Measurements from ENCODE around the gene ST8SIA5. TPM values are rescaled to one million over a fixed set of nuclear protein-coding genes. Genes with fewer than 3 reads are reported as not detected.

ST8SIA5 gene
- total RNA-seq, 1 experiment from 2014 or later = 0.54 TPM

DNA sequence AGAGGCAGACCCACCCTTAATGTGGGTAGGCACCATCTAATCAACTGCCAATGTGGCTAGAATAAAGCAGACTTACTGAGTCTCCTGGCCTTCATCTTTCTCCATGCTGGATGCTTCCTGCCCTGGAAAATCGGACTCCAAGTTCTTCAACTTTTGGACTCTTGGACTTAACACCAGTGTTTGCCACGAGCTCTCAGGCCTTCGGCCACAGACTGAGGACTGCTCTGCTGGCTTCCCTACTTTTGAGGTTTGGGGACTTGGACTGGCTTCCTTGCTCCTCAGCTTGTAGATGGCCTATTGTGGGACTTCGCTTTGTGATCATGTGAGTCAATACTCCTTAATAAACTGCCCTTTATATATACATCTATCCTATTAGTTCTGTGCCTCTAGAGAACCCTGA, 21.9 kb downstream of the ST8SIA5 start:
- Histone ChIP-seq H3K36me3 (ENCODE audit: control insufficient read depth in 1 of 2, insufficient read depth in 2 of 2, low read length in 2 of 2) (no peaks in the 10 kb centered on the region), H3K9me3 (ENCODE audit: control insufficient read depth in 1 of 2, insufficient read depth in 1 of 2, low read depth in 1 of 2, low read length in 2 of 2) (peaks cover 5 to 8% of the 10 kb centered on the region in 2 experiments; a peak in 3 of 4 replicates), H2AFZ (ENCODE audit: low read depth, low read length, poor library complexity, severe bottlenecking) (no peak overlapping the region), H4K20me1 (ENCODE audit: insufficient read depth) (no peaks in the 10 kb centered on the region), H3K27me3 (ENCODE audit: insufficient read depth, low read length) (no peaks in the 10 kb centered on the region), H3K27ac (ENCODE audit: low read depth, low read length) (no peak overlapping the region), H3K79me2 (ENCODE audit: insufficient read depth, low read length) (no peaks in the 10 kb centered on the region), H3K4me3 (replicated peaks in 1 of 2; ENCODE audit: low read depth in 1 of 2, low read length in 2 of 2) (no peak overlapping the region), H3K9me2 (ENCODE audit: insufficient read depth) (no peaks in the 10 kb centered on the region), H3K4me1 (ENCODE audit: control insufficient read depth in 1 of 2, insufficient read depth in 2 of 2, low read length in 2 of 2) (no peaks in the 10 kb centered on the region), H3K4me2 (ENCODE audit: low read length) (no peak overlapping the region), H3K9ac (ENCODE audit: low read length) (no peak overlapping the region)
- TF ChIP-seq, protein P1, sequence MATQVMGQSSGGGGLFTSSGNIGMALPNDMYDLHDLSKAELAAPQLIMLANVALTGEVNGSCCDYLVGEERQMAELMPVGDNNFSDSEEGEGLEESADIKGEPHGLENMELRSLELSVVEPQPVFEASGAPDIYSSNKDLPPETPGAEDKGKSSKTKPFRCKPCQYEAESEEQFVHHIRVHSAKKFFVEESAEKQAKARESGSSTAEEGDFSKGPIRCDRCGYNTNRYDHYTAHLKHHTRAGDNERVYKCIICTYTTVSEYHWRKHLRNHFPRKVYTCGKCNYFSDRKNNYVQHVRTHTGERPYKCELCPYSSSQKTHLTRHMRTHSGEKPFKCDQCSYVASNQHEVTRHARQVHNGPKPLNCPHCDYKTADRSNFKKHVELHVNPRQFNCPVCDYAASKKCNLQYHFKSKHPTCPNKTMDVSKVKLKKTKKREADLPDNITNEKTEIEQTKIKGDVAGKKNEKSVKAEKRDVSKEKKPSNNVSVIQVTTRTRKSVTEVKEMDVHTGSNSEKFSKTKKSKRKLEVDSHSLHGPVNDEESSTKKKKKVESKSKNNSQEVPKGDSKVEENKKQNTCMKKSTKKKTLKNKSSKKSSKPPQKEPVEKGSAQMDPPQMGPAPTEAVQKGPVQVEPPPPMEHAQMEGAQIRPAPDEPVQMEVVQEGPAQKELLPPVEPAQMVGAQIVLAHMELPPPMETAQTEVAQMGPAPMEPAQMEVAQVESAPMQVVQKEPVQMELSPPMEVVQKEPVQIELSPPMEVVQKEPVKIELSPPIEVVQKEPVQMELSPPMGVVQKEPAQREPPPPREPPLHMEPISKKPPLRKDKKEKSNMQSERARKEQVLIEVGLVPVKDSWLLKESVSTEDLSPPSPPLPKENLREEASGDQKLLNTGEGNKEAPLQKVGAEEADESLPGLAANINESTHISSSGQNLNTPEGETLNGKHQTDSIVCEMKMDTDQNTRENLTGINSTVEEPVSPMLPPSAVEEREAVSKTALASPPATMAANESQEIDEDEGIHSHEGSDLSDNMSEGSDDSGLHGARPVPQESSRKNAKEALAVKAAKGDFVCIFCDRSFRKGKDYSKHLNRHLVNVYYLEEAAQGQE (IDR thresholded peaks at IDR 0.05; ENCODE audit: low read depth) = no peak
- TF ChIP-seq YY1 (IDR thresholded peaks at IDR 0.05; ENCODE audit: extremely low read depth, insufficient replicate concordance, low read depth, low read length) (no peak), CBX3 (IDR thresholded peaks at IDR 0.05; ENCODE audit: low read depth) (no peak), POLR2A (IDR thresholded peaks at IDR 0.05; ENCODE audit: borderline replicate concordance, extremely low read depth, insufficient read depth, insufficient read length) (no peak), ZFX (IDR thresholded peaks at IDR 0.05) (no peak), TCF7L2 (IDR thresholded peaks at IDR 0.05; ENCODE audit: borderline replicate concordance, extremely low read depth, insufficient read depth, insufficient read length) (no peak), EGR1 (IDR thresholded peaks at IDR 0.05; ENCODE audit: low read depth) (no peak), FOSL1 (IDR thresholded peaks at IDR 0.05; ENCODE audit: low read depth) (no peak), SRF (IDR thresholded peaks at IDR 0.05; ENCODE audit: low read depth) (no peak), RAD21 (IDR thresholded peaks at IDR 0.05; ENCODE audit: low read depth) (no peak), SP1 (IDR thresholded peaks at IDR 0.05; ENCODE audit: low read depth) (no peak), ELF1 (IDR thresholded peaks at IDR 0.05; ENCODE audit: borderline replicate concordance, low read depth) (no peak), JUND (IDR thresholded peaks at IDR 0.05) (no peak), ZNF274 (IDR thresholded peaks at IDR 0.05; ENCODE audit: low read depth, low read length) (no peak), SIN3A (IDR thresholded peaks at IDR 0.05; ENCODE audit: low read depth) (no peak), EZH2phosphoT487 (IDR thresholded peaks at IDR 0.05; ENCODE audit: borderline replicate concordance) (no peak), POLR2AphosphoS5 (IDR thresholded peaks at IDR 0.05; ENCODE audit: low read depth, low read length) (no peak)
- TF ChIP-seq, protein P2, sequence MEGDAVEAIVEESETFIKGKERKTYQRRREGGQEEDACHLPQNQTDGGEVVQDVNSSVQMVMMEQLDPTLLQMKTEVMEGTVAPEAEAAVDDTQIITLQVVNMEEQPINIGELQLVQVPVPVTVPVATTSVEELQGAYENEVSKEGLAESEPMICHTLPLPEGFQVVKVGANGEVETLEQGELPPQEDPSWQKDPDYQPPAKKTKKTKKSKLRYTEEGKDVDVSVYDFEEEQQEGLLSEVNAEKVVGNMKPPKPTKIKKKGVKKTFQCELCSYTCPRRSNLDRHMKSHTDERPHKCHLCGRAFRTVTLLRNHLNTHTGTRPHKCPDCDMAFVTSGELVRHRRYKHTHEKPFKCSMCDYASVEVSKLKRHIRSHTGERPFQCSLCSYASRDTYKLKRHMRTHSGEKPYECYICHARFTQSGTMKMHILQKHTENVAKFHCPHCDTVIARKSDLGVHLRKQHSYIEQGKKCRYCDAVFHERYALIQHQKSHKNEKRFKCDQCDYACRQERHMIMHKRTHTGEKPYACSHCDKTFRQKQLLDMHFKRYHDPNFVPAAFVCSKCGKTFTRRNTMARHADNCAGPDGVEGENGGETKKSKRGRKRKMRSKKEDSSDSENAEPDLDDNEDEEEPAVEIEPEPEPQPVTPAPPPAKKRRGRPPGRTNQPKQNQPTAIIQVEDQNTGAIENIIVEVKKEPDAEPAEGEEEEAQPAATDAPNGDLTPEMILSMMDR (IDR thresholded peaks at IDR 0.05 in 2 of 3, conservative IDR thresholded peaks at IDR 0.05 in 1 of 3; ENCODE audit: borderline replicate concordance in 1 of 3, insufficient read depth in 1 of 3, low read depth in 2 of 3, low read length in 2 of 3) = no peak
- TF ChIP-seq, protein P3, sequence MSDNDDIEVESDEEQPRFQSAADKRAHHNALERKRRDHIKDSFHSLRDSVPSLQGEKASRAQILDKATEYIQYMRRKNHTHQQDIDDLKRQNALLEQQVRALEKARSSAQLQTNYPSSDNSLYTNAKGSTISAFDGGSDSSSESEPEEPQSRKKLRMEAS (IDR thresholded peaks at IDR 0.05) = no peak
- TF ChIP-seq, protein P4, sequence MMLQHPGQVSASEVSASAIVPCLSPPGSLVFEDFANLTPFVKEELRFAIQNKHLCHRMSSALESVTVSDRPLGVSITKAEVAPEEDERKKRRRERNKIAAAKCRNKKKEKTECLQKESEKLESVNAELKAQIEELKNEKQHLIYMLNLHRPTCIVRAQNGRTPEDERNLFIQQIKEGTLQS (IDR thresholded peaks at IDR 0.05) = no peak
- no TSS peak for BruUV-seq (replicated peaks)
- ChIA-PET RAD21 (ENCODE audit: low non-redundant PET in 1 of 2, low total read pairs in 2 of 2, uncharacterized antibody in 2 of 2, unreplicated experiment in 2 of 2) (no interaction called here), CTCF (no interaction called here), POLR2A (no interaction called here)
- intact Hi-C loops (cut with micrococcal nuclease) = no loop called here
- DNase-seq (ENCODE audit: low read depth, low spot score) = no peak
- no peak for ATAC-seq

All from HCT116 (cell line).